ENCODE data around the gene FAM72D.
"Not testable (repeated sequence)": the region's sequence is repeated elsewhere in the genome, so short reads cannot be mapped to it uniquely, and the experiment has no call there.

FAM72D gene

DNA sequence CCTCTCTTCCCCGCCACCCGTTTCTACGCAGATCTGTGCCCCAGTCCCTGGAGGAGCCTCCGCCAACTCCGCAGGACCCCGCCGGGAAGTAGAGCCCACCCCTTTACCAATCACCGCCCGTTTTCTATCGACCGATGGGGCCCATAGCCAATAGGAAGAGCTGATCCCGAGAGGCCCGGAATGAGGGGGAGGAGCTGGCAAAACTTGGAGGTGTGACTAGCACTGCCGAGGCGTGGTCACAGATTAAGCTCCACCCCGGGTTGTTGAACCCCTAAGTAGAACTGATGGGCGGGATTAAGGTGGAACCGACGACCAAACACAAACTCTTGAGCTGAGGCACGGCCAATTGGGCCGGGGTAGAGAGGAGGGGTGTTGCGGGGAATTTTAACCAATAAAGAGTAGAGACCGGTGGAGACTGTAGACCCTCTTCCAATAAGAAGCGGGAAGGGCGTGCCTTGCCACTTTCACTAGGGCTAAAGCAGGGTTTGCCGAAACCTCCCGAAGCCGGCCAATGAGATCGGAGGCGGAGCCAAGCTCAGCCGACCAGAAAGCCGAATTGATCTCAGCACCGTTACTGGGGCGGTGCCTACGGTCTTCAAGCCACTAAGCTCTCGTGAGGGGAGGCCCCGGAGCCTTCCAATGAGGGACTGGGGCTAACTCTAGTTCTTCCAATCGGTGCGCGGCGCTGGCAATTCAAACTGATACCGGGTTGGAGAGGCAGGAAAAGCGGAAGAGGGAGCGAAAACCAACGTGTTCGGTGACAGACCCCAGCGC lies at the start of gene FAM72D, which contains the start of gene SRGAP2B:
Gene FAM72D (plus strand): TSS at position 691 of the 774 bp plus-strand sequence. CDS start 874 bp downstream, outside the sequence.
Gene SRGAP2B (minus strand): TSS at position 45 of the 774 bp plus-strand sequence. CDS start 2,427 bp downstream, outside the sequence.
- not testable (repeated sequence) for DNase-seq

DNA sequence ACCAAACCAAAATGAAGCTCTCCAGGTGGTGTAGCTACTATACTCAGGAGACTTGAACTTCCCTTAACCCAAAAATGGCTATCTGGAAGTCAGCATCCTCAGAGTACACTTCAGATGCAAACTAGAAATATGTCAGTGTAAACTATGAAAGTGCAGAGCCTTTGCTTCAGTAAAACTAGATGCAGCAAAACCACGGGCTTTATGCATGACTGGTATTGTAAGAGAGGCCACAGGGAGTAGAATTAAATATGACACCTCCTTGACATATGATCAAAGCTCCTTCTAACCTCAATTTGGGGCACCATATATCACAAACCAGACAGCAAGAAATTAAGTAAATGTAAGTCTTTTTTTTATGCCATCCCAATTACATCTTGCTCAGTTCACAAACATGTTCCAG lies 48.2 kb upstream of the FAM72D start:
- not testable (repeated sequence) for DNase-seq

DNA sequence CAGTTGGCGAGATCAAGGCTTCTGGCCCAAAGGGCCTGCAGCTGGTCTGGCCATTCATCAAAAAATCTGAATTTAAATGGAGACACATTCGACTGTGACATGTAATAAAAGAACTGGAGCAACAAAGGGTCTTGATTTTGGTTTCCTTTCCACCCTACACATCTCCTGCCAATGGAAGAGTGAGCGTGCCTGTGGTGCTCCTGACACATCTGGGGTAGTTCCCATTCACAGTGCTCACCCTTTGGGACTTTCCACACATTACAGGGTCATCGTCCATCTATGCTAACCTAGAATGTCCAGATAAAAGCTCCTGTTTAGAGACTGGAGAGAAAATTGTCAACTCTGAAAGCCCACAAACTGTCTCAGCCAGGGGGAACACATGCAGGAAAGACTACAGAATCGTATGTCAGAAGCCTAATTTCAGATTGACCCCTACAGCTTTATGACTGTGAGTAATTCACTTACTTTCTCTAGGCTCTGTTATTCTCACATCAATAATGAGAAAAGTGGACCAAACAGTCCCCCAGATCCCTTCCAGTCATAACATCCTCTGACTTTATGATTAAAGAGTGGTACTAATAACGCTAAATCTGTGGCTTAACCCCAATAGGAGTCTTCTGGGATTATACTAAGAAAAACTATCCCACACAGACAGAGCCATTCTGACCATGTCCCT lies 47.5 kb upstream of the FAM72D start:
- not testable (repeated sequence) for DNase-seq

DNA sequence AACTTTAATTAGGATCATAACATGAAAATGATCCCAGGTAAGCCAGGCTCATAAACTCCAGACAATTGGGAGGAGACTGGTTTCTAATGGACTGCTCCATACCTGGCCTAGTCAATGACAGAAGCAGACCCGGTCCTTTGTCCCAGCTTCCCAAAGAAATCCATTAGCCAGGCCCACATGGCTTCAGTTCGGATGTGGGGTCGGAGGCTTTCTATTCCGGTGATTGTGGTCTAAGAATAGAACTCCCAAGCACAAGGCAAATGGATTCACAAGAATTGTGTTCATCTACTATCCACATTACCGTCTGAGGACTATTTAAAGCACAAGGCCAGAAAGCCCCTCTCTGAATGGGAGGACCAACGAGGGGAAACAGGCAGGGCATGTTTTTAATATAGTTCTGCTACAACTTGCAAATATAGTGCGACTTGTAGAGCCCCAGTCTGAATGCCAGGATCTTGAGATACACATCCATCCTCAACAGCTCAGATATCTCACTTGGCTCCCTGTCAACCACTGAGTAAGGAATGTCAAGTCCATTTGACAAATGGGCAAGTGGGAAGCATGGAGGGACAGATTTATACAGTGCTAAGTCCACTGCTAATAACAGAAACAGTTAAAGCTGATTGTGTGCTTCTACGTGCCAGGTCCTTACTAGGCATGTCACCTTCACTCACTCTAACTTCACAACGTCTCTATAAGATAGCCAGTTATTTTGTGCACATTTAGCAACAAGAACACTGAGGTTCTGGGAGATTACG lies 43.6 kb upstream of the FAM72D start:
- DNase-seq: not testable (repeated sequence)

DNA sequence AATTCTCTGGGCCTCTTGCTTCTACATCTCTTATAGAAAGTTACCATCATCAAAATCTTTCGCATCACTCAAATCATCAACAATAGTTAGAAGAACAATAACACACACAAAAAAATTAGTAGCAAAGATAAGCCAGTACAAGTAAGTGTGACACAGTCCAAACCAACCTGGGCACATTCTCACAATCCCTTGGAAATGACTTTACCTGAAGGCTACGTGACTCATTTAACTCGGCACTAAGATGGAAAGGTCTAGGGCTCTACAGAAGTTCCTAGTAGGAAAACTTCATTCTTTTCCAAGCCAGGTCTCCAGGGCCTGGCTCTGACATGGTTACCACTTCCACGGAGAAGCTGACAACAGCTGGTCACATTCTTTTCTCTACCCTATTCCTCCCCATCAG lies 42.3 kb upstream of the FAM72D start:
- not testable (repeated sequence) for DNase-seq

DNA sequence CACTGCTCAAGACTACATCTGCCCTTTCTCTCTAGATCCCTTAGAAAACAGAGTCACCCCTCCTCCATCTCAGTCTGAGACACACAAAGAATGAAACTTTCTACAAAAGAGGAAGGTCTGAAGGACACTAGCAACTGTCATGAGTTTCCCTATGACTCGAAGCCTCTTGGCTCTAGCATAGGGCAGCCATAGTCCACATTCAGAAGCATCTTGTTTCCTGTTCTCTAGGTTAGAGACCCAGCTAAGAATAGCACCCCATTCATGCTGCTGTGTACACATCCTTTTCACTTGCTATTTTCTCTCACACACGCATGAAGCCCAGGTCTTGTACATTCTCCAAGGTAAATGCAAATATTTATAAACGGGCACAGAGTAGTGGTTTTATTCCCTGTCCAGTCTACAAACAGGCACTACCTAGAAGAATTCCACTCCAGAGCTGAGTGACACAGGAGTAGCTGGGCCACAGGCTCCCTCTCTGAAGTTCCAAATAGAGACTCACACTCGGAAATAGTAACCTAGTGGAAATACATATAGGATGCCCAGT lies 40.5 kb upstream of the FAM72D start:
- DNase-seq: not testable (repeated sequence)

DNA sequence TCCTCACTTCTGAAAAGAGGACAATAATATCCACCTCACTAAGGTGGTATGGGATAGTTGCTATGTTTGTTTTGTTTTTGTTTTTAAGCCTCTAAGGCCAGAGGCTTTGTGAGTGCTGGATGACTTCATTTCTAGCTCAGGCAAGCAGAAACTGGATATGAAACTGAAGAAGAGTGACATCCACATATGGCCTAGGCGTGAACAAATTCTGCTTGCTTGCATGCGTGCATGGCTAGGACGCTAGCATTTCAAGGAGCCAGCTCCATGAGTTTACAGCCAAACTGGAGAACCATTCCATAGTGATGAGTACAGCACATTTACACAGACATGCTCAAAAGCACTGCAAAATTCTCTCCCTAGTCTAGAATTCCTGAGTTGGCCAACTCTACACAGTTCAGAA lies 37.6 kb upstream of the FAM72D start:
- DNase-seq: not testable (repeated sequence)

DNA sequence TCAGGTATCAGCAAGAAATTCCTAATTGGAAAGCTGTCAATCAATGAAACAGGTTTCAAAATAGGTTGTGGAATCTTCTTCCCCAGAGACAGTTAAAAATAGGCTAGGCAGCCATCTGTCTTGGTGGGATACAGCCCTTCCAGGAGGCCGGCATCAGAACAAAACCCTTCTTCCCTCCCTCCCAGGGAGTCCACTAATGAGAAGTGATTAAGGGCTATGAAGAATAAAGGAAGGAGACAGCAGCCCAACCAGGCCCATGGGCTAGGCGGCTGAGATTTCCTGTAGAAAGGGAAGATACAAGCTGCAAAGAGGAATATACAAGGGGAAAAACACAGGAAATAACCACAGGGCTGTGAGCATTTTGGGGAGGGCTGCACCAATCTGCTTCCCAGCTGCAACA lies 32.5 kb upstream of the FAM72D start:
- not testable (repeated sequence) for DNase-seq

DNA sequence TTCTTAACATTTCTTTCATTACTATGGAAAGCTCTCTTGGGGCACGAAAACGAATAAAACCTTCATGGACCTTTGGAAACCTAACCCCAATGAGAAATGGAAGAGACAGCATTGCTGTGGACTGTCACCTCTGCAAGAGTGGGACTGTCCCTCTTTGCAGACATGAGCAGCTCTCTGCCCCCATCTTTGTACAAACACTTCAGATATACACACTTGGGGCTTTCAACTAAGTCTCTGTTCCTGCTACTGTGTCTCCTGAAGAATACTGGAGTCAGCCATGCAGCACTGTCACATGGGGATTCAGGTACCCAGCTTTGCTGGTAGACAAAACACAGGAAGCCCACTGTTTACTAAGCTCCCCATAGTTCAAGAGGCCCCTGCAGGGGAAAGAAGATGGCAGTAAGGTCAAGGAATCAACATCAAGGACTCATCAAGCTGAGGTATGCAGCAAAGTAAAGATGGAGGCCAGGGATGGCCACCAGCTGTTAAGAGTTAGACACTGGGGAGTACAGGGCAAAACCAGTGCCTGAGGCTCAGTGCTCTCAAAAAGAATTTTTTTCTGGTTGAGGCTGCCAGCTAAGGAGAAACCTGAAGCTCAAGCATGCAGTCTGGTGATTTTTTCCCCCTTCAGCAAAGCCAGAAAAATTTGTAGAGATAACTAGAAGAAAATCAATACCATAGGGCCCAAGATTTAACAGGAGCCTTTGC lies 31.7 kb upstream of the FAM72D start:
- not testable (repeated sequence) for DNase-seq

DNA sequence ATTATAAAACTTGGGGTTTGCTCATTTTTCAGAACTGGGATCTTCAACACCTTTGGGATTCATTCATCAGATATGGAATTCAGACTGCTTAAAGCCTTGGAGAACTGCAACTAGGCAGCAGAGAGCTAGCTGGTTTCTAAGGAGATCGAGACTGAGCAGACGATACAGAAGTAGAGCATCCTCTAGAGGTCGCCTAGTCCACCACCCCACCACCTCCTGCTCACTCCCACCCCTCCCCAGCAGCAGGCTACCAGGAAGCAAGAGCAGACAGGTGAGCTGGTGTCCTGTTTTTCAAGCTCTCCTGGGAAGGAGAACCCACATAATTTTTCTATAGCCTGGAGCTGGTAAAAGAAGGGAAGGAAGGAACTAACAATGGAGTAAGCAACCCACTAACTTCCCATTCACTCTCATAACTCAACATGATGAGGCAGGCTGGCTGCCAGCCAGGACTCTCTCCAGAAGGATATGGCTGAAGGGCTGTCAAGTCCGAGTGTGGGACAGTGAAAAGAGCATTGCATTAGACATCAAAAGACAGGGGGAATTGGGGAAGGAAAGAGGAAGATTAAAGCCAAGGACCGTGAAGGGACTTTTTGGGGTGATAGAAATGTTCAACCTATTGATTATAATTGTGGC lies 30.5 kb upstream of the FAM72D start:
- DNase-seq: not testable (repeated sequence)

DNA sequence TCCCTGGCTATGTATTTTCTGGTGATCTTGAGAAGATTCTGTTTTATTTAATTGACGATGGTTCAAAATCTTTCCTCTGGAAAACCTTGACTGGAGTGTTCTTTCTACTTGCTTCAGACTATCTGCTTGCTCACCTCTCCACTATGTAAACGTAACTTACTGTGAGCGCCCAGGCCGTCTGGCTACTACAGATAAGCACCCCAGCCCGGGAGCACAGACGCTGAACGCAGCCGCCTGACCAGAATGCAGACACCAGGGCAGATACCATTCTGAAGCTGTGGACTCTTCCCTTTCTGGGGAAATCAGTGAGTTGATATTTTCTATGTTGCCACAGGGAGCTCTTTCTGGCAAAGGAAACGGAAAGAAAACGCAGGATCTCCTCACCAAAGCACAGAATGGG lies 29.3 kb upstream of the FAM72D start:
- DNase-seq: not testable (repeated sequence)

DNA sequence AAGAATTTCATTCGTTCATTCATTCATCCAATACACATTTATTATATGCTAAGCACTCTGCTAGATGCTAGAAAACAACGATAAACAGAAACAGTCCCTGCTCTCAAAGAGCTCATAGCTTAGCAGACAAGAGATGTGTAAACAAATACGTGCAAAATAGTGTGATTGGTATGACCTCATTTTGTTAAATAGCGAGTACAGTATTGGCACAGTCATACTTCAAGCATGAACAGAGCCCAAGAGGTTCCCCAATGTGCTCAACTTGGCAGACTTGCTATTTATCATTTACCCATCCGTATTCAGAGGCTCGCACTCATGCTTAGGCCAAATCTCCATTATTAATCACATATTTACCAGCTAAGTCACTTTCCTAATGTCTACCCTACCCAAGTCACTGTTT lies 24.2 kb upstream of the FAM72D start:
- DNase-seq: not testable (repeated sequence)

DNA sequence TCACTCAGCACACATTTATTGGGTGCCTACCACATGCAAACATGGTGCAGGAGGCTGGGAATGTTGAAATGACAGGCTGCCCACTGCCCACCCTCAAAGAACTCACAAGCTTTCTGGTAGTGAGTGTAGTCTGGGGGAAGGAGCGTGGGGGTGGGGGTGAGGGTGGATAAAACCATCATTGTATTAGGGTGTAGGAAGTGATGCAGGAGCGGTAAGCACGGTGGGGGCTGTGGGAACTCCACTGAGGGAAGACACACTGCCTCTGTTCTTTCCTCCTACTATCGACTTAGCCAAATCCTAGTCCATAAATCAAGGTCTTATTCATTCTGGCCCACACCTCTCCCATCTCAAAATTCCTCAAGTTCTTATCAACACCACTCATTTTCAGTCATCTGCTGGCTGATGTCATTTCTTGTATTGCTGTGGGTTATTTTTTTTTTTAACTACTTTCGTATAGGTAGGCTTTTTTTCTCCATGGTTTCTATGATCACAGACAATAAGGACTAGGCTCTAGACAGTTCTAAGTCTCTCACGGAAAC lies 21.7 kb upstream of the FAM72D start:
- DNase-seq: not testable (repeated sequence)

DNA sequence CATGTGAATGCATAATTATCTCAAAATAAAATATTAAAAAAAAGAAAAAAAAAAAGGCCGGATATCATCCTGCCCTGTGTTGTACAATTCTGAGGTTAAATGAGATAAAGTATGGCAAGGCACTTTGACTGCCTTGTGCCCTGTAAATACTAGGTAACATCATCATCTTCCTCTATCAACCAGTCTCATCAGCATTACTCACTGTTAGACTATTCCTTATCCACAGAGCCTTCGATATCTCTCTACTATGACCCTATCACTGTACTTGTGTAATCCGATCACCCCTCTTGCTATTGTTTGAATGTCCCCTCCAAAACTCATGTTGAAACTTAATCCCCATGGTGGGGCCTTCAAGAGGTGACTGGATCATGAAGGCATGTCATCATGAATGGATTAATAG lies 18.9 kb upstream of the FAM72D start:
- DNase-seq: not testable (repeated sequence)

DNA sequence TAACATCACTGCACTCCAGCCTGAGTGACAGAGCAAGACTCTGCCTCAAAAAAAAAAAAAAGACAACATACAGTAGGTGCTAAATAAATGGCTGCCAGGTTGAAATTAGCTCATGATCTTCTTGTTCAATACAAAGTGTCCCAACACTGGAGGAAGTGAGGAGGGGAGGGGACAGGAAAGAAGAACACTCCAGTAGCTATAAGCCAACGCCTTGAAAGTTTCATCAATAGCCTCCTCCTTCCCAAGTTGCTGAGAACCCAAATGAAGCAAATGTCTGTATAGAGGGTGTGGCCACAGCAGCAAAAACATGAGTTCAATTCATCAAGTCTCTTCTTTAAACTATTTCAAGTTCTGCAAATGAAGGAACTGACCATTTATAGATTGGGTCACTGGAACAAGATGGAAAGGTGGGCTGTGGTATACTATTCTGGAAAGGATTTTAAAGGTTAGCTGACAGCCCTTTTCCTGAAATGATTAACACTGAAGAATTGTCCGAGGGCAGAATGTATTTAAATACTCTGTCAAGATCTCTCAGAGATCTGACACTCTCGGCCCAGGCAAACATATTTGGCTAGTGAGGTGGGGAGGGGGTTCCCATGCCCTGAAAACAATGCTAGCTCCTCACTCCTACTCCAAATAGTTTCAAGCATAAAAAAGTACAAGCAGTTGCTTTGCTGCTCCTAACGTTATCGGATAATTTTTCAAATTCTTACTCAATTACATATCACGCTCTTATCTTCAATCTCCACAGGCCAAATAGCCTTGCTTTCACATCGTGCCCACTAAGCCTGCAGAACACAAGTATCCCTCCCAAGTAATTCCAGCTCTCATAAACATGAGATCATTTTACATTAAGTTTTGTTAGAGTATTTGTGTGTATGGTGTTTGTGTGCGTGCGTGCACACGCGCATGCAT lies 17.6 kb upstream of the FAM72D start:
- DNase-seq: not testable (repeated sequence)

DNA sequence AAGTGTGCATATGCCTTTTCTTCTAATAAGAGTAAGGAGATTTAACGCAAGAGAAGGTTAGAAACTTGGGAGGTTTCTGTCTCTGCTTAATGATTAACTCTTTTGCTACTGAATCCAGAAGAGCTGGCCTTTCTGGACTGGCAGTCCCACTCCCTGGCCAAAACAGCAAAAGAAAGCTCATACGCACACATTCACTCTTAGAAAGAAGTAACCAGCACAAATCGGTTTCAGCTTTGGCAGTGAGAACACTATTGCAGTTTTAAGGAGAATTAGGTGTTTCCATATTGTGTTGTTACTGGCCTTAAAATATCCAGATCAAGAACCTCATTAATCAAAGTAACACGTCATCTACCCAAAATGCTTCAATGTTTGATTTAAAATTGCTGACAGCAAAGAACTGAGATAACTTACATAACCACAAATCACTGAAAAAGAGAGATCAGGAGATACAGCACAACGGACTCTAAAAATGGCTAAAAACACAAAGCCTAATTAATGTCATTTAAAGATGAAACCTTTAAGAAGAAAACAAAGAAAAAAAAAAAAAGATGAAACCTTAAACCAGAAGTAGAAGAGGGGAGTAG lies 16.9 kb upstream of the FAM72D start:
- DNase-seq: not testable (repeated sequence)

DNA sequence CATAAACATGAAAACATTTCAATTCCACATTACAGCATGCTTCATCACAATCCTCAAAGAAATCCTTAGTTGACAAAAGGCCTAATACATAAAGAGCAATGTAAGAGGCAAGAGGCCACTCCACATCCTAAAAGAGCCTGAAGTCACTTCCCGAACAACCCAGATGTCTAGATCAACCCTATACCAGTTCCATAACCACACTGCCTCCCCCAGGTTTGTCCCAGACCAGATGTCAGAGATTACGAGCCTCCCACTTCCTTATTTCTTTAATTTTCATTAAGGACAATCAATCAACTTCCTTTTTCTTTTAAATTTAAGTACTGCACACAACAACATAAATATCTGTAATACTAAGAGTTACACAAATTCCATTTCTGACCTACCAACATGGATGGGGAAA lies 16.0 kb upstream of the FAM72D start:
- DNase-seq: not testable (repeated sequence)

DNA sequence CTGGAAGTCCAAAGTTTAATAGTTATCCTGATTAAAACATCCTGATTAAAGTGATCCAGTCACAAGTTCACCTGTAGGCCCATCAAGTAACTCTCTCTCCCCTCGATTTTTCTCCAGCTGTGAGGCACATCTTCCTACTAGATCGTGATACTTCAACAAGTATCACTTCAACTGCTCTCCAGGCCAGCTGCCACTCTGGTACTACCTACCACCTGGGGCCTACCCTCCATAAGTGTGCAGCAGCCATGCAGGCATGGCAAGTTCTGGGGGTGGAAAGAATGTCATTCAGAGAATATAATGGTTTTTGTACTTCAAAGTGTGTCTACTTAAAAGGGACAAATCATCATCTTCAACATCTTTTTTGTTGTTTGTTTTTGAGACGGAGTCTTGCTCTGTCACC lies 15.6 kb upstream of the FAM72D start:
- not testable (repeated sequence) for DNase-seq

DNA sequence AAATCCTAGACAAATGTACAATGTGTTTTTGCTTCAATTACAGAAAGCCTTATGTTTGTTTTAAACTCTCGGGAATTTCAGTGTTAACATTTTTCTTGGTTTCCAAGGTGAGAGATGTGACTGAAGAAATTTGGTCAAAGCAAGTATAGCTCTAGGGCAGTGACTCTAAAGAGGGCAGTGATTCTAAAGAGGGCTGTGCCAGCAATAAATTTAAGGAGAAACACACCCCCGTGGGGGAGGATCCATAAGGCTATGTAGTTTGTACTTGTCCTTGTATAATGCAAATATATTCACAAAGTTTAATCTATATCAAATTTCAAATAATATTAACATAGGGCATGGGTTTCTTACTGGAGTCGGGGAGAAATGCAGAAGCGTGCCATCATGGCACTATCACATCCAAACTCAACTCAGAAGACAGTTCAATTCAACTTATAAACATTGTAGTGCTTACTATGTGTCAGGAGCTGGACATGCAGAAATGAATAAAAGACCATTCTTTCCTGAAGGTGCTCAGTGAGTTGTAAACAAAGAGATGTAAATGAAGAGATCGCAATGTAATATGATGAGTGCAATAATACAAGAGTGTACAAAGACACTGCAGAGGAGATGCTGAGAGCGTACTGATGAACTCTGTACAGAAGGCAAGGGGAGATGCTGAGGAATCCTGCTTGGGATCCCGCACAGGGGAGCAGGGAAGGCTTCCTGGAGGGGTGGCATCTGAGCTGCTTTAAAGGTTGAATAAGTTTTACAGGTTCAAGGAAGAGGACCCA lies 13.1 kb upstream of the FAM72D start:
- DNase-seq: not testable (repeated sequence)
